Coronary artery (tissue), 2 donors: ENCODE results near the gene CD79B.

Source experiments
- DNase-seq: peaks from one replicate; pipeline ENCODE4 v3.0.0-alpha.2; 2017; ENCODE audit warnings: low spot score
- H3K27ac ChIP-seq, 2 donors: fragments of 200-600 bp; sonication (generic); one replicate each; pipeline ENCODE4 v1.5.1; 2016 to 2019
- H3K4me3 ChIP-seq: fragments of 200-600 bp; sonication (generic); 2 replicates; pipeline ENCODE4 v1.5.1; 2016; ENCODE audit warnings: mild to moderate bottlenecking, moderate library complexity
- TF ChIP-seq, protein P1 (sequence below): fragments of 200-600 bp; sonication (generic); IDR thresholded peaks from one replicate; pipeline ENCODE4 v1.5.1; 2019; ENCODE audit warnings: antibody characterized with exemption

The CD79B gene

DNA sequence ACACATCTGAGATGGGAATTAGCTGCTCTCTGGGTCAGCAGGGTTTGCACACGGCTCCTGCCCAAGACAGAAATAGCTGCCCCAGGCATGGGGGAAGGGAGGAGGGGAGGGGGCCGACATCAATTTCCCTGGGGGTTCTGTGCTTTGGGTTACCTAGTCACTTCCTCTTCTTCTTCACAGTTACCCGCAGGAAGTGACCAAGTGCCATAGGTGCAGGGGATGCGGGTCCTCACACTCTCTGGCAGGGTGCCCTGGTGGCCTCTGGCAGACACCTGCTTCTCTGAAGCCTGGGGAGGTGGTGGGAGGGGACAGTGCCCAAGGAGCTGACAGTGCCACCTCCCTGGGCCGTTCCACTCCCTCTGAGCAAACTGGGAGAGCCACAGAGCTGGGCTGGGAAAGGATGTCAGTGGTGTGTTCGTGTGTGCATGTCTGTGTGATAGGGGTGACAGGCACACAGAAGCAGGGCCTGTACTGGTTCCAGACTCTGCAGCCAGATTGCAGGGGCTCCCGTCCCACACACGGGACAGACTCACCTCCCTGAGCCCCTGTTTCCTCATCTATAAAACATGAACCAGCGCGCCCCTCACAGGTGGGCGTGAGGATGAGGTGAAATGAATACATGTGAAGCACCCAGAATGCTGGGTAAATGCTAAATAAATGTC is 22.4 kb upstream of the CD79B start:
- Histone ChIP-seq H3K27ac (no peak overlapping the region), H3K4me3 (no peak overlapping the region)
- DNase-seq, result no peak
- TF ChIP-seq, protein P1, sequence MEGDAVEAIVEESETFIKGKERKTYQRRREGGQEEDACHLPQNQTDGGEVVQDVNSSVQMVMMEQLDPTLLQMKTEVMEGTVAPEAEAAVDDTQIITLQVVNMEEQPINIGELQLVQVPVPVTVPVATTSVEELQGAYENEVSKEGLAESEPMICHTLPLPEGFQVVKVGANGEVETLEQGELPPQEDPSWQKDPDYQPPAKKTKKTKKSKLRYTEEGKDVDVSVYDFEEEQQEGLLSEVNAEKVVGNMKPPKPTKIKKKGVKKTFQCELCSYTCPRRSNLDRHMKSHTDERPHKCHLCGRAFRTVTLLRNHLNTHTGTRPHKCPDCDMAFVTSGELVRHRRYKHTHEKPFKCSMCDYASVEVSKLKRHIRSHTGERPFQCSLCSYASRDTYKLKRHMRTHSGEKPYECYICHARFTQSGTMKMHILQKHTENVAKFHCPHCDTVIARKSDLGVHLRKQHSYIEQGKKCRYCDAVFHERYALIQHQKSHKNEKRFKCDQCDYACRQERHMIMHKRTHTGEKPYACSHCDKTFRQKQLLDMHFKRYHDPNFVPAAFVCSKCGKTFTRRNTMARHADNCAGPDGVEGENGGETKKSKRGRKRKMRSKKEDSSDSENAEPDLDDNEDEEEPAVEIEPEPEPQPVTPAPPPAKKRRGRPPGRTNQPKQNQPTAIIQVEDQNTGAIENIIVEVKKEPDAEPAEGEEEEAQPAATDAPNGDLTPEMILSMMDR, result no peak

DNA sequence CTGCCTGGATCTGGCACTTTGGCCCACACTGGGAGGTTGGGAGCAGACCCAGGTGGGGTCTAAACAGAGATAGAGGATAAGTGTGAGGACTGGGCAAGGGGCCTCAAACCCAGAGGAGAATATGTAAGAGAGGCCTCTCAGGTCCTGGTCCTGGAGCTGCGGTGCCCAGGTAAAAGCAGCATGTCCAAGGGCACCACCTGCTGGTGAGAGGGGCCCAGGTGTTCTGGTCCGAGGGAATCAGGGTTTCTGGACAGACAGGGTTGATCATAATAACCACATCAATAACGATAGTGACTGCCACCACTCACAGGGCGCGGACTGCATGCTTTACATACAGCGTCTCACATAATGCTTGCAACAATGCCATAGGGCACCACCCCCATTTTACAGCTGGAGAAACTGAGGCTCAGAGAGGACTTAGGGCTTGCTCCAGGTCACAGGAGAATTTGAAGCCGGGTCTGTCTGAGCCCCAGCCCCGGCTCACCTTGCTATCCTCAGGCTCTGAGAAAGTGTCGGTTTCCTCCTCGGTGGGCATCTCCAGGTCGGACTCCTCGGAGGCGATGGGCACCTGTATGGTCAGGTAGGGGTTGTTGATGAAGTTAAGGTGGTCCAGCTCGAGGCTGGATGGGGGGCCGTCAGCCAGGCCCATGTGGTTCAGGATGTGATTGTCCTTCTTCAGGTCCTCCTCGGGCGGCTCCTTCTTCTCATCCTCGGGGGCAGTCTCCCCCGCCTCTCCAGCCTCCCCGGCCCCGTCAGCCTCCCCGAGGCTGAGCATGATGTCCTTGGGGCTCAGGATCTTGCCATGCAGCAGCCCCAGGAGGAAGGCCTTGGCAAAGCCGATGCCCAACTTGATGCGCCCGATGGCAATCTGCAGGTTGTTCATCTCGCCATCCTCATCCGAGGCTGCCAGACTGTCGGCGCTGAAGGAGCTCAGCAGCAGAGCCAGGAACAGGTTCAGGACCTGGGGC is 19.1 kb upstream of the CD79B start:
- DNase-seq, result no peak
- H3K27ac ChIP-seq, result no peak overlapping the region
- TF ChIP-seq, protein P1, result no peak
- no peak overlapping the region for H3K4me3 ChIP-seq

DNA sequence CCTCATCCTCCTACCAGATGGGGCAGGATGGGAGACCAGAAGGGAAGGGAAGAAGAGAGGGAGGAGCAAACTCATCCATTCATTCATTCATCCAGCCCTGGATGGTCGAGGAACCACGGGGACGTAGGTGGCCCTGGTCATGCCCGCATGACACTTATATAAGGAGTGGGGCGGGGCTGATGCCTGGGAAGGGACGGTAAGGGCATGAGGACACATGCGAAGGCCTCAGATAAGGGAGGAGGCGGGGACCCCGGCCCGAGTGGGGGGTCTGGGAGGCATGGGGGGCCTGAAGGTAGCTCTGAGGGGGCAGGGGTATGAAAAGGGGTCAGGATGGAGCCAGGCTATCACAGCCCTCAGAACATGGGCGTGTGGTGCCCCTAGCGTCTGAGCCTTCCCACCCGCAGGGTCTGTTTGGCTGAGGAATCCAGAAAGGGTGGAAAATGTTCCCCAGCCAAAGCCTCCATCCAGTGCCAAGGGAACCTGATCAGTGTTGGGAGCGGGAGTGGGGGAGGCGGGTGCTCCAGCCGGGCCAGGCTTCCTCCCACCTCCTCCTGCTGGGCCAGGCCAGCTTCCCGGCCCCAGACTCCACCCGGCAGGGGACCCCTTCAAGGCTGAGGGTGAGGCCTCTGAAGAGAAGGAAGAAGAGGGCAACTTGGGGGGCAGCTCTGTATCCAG is 17.6 kb upstream of the CD79B start:
- no peak for DNase-seq
- no peak overlapping the region for H3K27ac ChIP-seq
- TF ChIP-seq, protein P1, result no peak

DNA sequence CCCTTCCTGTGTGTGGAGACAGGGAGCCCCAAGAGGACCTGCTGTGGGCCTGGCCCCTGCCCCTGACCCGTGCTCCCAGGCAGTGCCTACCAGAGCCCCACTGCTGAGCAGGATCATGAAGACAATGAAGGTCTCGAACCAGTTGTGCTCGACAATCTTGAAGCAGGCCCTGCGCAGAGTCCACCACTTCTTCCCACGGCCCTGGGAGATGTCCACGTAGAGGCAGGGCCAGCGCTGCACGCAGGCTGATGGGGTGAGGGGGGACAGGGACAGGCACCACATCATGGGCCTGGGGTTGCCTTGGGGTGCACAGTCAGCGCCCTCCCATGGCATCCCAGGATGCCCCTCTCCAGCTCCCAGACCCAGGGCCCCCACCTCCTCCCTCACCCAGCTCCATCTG is 16.4 kb upstream of the CD79B start:
- Histone ChIP-seq H3K4me3 (no peak overlapping the region), H3K27ac (no peak overlapping the region)
- no peak for DNase-seq
- TF ChIP-seq, protein P1, result no peak

More for the DNA sequence above, 17.6 kb upstream of the CD79B start:
- H3K4me3 ChIP-seq, result no peak overlapping the region

DNA sequence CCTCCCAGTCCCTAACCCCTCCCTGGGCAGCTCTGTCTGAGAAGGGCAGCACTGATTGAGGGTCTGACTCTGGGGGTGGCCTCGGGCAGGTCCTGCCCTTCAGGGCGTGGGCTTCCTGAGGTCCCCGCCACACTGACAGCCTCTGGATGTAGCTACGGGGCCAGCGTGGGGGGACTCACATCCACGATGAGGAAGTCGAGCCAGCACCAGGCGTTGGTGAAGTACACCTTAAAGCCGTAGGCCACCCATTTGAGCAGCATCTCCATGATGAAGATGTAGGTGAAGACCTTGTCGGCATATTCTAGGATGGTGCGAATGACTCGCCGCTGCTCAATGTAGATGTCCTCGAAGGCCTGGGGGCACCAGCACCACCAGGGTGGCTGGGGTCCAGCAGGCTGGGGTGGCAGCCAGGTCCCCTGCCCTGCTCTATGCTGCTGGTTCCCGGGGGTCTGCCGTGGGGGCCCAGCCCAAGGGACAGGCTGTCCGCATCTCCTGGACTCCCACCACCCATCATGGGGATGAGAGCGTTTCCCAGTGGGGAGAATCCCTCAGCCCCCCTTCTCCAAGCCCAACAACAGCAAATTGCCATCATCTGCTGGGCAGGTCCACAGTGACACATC is 15.7 kb upstream of the CD79B start:
- no peak for DNase-seq
- Histone ChIP-seq H3K27ac (no peak overlapping the region), H3K4me3 (no peak overlapping the region)
- TF ChIP-seq, protein P1, result no peak

DNA sequence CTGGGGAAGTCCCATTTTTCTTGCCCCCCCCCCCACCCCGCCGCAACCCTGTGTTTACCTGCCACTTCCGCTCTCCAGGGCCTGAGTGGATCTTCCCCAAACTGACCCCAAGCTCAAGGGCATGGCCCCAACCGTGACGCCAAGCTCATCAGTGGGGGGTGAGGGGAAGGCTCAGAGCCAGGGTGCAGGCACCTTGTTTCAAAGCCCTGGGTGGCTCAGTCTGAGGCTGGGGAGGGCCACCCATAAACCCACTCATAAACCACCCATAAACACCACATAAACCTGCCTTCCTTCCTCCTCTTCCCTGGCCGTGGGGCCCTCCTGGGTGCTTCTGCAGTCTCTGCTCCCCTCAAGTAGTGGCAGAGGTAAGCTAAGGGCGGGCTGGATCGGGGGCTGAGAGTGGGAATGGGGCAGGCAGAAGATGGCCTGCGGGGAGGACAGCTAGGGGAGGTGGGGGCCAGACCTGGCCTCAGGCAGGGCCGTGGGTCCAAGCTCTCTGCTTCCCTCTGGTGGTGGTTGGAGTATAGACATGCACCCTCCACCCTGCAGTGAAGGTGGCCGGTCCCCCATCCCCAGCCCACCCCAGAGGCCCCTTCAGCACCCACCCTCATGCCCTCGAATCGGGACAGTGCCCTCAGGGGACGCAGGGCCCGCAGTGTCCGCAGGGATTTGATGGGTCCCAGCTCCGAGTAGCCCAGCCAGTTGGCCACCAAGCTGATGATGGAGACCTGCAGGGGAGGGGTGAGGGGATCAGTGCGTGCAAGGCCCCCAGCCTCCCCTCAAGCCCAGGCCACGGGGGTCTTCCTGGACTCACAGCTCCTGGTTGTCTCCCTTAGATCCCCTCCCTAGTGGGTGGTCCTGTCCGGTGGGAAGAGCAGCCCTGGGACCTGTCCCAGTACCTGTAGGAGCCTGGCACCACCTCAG is 14.6 kb upstream of the CD79B start:
- TF ChIP-seq, protein P1, result peak; percentile 44
- Histone ChIP-seq H3K27ac (no peak overlapping the region), H3K4me3 (no peak overlapping the region)
- DNase-seq, result no peak
